HT-29 (cell line): ENCODE results near the gene CGB5. TPM values are rescaled to one million over a fixed set of nuclear protein-coding genes. Genes with fewer than 3 reads are reported as not detected.
A peak's percentile ranks its signal among the peaks of the same experiment; 100 is the strongest.
"Not testable (repeated sequence)": the region's sequence is repeated elsewhere in the genome, so short reads cannot be mapped to it uniquely, and the experiment has no call there.

Experiments used
- DNase-seq: peaks from one replicate; pipeline ENCODE4 v3.0.0-alpha.2; 2015; ENCODE audit warnings: low spot score
- total RNA-seq: library from RNA; depleted of rRNA; stranded (reverse); fragments of >200 nt; shearing (Covaris generic); gene quantifications from 2 replicates; pipeline ENCODE4 v1.2.3, GENCODE V29; 2014

The CGB5 gene
- total RNA-seq, 1 experiment from 2014 or later = not detected

DNA sequence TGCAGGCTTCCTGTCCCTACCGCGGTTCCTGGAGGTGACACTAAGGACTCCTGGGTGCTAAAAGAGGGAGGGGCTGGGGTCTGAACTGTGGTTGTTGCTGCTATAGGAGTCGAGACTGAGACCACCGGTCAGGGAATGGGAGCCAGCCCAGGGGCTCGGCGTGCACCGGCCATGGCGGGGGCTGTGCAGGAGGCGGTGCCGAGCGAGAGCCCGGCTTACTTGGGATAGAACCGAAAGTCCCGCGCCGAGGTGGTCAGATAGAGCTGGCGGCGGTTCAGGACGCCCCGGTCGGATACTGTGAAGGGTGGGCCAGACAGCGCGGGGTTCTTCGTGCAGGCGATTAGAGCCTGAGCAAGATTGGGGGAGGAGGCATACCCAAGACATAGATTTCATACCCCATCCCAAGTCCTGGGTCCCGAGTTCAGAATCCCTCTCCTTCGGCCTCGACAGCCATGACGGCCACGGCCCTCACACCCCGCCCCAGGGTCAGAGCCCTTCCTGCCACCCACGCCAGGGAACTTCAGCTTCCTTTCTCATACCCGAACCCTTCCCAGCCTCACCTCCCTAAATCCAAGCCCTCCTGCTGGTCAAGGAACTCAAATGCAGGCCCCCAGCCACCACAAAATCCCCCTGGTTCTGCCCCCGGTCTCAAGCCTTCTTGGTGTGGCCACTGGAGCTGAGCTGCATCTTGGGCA lies 13.4 kb downstream of the CGB5 start:
- DNase-seq = not testable (repeated sequence)

DNA sequence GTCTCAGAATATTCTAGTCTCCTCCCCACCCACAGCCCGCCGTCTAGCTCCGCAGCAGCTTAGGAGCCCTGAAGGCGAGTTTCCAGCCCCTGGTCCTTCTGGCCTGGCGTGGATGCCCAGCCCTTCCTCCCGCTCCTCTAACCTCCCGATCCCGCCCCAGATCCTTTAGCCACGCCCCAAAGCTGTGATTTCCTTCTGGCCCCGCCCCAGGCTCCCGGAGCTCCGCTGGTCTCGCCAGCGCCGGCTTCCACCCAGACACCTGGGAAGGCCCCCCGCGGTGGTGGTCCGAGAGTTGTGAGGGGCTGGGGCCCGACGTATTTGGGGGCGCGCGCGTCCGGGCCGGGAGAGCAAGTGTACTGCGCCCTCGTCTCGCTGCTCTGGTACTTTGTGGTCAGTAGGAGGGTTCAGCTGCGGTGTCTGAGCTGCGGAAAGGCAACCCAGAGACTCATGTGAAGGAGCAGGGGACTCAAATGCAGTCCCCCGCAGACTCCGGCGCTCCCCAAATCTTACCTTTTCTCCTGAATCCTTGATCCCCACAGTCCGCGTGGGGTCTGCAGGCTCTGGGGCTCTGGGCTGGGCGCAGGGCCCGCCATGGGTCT lies 14.1 kb downstream of the CGB5 start, which contains the start of gene CGB7:
CGB7 (minus strand) TSS at position 114 of the 599 bp plus-strand sequence. CDS start 2,374 bp downstream, outside the sequence.
- DNase-seq = peak; percentile 79

DNA sequence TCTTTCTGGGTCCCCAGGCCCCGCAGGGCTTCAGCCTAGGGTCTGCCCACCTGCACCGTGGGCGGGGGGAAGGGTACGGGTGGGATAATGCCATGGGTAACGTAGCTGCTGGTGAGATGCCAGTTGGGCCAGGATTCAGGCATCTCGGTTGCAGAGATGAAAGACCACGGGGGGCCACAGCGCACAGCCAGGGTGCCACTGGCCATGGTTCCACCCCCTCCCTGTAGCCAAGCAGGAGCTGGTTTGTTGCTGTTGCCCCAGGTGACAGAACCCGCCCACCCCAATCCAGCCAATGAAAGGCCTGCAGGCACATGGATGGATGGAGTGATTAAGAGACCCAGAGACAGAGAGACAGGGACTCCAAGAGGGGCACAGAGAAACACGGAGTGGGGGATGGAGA lies 14.9 kb downstream of the CGB5 start:
- DNase-seq = peak; percentile 28

DNA sequence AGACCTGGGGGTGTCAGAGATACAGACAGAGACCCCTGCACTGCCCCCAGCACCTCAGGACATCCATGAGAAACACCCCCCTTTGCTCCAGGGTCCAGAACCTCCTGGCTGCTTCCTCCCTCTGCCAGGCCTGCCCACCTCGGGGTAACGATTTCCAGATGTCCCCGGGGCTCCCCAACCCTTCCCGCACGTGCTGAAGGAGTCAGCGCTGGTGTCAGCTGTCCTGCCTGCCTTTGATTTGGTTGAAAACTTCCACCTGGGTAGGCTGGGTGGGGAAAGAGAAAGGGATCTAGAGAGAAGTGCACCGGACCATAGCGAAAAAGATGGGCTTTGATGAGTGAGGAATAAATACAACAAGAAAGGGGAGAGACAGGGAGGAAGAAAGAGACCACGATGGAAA lies 15.4 kb downstream of the CGB5 start:
- no peak for DNase-seq

DNA sequence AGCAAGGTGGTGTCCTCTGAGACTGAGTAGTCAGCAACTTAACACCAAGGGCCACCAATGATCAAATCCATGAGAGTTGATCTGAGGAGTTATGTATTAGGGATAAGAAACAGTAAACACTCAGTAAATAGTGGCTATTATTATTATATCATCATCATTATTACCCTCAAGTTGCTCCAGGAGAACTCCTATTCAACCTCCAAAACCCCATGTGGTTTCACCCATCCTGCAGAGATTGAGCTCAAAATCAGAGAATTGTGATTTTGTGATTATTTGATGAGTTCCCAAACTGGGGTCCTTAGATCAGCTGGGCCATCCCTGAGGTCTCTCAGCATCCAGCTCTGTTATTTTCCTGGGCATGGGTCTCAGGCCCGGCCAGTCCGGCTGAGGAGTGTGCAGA lies 17.4 kb downstream of the CGB5 start:
- DNase-seq = no peak

DNA sequence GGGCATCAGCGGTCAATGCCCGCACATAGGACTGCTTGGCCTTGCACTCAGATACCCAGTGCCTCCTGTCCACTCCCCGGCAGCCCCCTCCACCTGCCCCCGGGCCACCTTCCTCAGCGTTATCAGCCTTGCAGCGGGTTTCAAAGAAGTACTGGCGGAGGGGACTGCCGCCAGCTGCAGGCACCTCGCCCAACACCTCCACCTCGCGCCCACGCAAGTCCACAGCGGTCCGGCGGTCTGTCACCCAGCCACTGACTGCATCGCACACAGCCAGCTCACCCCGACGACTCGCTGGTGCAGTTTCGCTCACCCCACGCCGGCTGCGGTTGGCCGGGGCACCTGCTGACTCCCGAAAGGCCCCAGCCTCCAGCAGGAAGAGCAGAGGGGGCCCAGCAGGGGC lies 17.8 kb downstream of the CGB5 start:
- no peak for DNase-seq

DNA sequence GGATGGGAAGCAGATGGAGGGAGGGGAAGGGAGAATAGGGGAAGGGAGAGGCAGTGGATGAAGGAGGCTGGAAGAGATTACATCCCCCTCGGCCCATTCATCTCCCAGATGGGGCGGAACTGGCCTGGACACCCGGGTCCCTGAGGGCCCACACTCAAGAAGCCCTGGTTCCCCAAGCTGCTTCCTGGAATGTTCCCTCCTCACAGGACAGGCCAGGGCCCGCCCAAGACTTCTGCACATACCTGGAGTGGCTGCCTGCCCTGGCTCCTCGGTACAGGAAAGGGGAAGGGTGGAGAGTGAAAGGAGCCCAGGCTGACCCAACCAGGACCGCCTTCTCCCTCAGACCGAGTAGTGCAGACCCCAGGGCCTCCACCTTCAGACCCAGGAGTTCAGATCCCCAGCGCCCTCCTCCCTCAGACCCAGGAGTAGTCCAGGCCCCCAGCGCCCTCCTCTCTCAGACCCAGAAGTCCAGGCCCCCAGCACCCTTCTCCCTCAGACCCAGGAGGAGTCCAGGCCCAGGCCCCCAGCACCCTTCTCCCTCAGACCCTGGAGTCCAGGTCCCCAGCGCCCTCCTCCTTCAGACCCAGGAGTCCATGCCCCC lies 20.5 kb downstream of the CGB5 start:
- peak; percentile 47 for DNase-seq

DNA sequence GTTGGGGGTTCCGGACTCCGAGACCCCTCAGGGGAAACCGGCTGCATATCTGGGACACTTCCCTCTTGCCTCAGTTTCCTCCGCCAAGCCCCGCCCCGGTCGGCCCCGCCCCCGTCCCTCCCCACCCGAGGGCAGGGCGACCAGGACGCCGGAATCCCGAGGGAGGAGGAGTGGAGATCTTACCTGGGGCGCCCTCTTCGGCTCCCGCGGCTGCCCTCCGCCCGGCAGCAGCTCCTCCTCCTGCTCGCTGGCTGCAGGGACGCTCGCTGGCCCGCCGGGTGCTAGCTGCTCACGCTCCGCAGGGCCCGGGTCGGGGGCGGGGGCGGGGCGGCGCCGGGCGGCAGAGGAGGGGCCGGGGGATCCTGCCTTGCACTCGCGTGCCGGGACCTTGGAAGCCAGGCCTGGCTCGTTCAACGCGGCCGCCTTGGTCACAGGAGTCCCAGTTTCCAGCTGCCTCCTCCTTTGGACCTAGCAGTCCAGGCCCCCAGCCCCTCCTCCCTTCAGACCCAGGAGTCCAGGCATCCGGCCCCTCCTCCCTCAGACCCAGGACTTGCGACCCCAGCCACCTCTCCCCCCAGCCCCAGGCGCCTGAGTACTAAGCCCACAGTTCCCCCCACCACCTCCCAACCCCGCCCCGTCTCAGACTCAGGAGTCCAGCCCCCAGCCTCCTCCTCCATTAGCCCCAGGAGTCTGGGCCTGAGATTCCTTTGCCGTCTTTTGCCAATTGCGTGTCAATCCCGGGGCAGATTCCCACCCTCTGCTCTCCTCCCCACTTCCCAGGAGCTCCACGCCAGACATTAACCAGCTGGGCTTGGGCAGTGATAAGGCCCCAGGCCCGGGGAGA lies 21.3 kb downstream of the CGB5 start, which contains the start of gene NTF4:
NTF4 (minus strand) TSS at position 51 of the 844 bp plus-strand sequence. CDS start 2,821 bp downstream, outside the sequence.
- DNase-seq = peak; percentile 32

DNA sequence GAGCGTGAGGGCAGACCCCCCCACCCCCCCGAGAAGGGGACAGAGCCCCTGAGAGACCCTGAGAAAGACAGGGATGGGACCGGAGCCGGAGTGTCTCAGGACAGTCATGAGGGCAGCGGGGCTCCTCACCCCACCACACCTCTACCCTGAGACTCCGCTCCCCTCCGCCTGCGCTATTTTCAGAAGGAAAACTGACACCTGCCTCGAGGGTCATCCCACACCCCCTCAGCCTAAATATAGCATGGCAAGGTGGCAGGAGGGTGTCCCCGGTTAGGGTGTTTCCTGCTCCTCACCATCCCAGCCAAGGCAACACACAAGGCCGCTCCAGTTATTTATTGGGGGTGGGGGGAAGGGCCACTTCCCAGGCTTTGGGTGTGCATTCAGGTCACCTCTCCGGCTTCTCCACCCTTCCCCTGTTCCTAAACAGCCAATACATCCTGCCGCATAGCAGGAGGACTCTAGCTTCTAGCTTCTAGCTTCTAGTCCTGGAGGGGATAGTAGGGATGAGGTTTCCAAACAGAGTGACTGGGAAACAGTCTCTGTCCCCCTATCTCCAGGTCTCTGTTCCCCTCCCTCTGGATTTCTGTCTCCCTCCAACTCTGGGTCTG lies 22.4 kb downstream of the CGB5 start:
- no peak for DNase-seq

DNA sequence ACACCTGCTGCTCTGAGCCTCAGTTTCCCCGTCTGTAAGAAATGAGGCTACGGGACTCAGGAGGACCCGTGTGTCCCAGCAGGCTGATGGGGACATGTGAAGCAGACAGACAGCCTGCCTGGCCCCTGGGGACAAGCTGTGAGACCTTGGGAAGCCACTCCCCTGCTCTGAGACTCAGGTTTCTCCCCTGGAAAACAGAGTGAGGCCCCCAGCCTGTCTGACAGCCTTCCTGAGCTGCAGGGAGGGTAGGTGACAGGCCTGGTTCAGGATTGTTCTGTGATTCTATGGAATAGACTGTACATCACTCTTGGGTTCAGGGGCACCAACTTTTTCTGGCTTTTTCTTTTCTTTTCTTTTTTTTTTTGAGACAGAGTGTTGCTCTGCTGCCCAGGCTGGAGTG lies 23.9 kb downstream of the CGB5 start:
- no peak for DNase-seq

DNA sequence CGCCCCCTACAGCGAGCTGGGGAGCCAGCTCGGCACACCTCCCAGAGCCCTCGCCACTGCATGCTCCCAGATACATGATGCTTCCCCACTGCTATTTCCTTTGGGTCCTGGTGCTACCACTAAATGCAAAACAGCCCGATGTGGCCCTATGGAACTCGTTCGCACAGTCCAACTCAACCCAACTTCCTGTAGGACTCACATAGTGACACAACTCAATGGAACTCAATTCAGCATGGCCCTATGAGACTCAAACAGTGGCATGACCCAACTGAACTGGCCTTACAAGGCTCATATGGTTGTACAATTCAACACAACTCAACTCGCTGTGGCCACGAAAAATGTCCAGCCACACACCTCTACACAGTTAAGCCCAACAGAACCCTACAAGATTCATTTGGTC lies 25.4 kb downstream of the CGB5 start:
- DNase-seq = no peak

DNA sequence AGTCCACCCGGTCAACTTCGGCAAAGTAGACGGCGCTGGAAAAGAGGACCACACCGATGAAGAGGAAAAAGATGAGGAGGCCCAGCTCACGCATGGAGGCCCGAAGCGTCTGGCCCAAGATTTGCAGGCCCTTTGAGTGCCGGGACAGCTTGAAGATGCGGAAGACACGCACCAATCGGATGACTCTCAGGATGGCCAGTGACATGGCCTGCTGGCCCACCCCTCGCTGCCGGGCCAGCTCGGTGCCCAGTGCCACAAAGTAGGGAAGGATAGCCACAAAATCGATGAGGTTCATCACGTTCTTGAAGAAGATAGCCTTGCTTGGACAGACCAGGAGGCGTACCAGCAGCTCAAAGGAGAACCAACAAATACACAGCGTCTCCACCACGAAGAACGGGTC lies 26.8 kb downstream of the CGB5 start:
- DNase-seq = no peak

DNA sequence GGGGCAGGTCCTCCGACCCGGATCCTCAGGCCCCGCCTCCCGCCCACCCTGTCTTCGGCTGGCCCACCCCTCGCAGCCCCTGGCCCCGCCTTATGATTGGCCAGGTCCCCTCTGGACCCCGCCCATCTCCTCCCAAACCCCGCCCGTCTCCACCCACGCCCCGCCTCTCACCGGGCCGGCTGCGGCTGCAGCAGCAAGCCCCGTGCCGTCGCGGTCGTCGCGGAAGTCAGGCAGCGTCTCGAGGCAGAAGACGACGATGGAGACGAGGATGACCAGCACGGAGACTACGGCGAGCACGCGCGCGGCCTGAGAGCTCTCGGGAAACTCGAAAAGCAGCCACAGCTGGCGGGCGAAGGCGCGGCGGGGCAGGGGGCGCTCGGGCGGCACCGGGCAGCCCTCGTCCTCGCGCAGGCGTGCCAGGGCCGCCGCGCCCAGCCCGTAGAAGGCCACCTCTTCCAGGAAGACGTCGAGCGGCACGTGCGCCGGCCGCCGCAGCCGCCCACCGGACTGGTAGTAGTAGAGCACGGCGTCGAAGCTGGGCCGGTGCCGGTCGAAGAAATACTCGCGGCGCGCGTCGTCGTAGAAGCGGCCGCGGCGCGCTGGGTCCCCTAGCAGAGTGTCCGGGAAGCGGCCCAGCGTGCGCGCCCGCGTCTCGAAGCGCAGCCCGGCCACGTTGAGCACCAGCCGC lies 28.4 kb downstream of the CGB5 start:
- no peak for DNase-seq

DNA sequence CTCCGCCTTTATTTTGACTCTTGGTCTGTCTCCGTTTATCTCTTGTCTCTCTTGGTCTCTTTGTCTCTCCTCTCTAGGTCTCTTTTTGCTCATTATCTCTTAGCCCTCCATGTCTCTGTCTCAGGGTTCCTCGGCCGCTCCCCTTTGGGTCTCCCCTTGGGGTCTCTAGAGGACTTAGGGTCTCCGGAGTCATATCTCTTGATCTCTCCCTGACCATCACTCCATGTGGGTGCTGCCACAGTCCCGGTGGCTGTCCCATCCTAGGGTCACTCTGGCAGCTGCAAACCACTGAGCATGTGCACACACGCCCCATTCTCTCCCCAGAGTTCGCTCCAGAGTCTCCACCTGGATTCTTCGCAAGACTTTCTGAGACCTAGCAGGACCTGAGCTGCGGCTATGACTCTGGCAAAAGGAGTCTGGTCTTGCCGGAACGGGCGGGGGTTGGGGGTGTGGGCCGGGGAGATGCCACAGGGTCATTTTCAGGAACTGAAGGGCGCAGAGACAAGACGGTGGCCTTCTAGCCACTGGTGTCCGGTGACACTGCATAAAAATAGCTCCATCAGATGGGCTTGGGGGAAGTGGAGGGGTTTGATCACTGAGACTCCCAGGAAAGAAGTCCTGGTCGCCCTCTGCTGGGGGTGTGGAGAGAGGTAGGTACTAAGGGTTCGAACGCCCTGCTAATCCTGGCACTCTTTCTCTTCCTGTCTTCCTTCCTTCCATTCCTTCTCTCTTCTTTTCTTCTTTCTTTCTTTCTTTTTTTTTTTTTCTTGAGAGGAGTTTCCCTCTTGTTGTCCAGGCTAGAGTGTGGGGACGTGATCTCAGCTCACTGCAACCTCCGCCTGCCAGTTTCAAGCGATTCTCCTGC lies 30.1 kb downstream of the CGB5 start:
- DNase-seq = peak; percentile 40

DNA sequence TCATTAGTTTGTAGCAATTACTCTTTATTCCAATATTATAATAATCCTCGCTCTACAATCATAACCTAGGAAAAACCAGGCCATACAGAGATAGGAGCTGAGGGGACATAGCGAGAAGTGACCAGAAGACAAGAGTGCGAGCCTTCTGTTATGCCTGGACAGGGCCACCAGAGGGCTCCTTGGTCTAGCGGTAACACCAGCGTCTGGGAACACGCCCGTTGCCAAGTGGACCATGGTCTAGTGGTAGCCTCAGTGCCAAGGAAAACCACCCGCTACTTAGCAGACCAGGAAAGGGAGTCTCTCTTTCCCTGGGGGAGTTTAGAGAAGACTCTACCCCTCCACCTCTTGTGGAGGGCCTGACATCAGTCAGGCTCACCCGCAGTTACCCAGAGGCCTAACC lies 31.2 kb downstream of the CGB5 start:
- peak; percentile 81 for DNase-seq

DNA sequence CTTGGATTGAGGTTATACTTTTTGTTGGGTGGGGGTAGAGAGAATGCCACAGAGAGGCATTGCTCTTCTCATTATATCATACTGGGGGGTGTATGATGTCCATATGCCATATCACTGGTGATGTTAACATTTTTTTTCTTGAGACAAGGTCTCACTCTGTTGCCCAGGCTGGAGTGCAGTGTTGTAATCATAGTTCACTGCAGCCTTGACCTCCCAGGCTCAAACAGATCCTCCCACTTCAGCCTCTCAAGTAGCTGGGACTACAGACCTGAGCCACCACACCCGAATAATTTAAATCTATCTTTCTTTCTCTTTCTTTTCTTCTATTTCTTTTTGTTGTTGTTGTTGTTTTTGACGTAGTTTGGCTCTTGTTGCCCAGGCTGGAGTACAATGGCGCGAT lies 36.7 kb downstream of the CGB5 start:
- DNase-seq = no peak

DNA sequence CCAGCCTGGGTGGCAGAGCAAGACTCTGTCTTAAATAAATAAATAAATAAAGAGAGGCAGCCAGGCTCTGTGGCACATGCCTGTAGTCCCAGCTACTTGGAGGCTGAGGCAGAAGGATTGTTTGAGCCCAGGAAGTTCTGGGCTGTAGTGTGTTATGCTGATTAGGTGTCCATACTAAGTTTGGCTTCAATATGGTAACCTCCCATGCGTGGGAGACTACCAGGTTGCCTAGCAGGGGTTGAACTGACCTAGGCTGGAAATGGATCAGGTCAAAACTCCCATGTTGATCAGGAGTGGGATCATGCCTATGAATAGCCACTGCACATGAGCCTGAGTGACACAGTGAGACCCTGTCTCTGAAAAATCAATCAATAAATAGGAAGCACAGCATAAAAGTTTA lies 37.6 kb downstream of the CGB5 start:
- no peak for DNase-seq

DNA sequence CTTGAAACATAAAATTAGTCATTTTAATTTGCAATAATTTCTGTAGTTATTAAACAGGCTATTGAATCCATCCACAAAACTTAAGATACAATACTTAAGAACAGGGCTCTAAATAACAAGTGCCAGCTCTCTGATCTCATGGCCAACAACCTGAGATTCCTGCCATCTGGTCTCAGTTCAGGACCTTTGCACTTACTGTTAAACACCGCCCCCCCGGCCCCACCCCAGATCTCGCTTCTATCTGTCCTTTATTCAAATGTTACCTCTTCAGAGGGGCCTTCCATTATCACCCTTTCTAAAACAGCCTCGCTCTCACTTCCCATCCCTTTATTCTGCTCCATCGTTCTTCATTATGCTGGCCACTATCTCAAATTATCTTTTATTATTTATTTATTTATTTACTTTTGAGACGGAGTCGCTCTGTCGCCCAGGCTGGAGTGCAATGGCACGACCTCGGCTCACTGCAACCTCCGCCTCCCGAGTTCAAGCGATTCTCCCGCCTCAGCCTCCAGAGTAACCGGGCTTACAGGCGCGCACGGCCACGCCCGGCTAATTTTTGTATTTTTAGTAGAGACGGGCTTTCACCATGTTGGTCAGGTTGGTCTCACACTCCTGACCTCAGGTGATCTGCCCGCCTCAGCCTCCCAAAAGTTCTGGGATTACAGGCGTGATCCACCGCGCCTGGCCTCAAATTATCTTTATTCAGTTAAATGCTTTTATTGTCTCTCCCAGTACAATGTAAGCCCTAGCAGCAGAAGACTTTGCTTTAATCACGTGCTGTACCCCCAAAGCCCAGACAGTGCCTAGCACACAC lies 40.8 kb downstream of the CGB5 start:
- DNase-seq = no peak
